H9 (cell line): ENCODE data around the gene GPC6. TPM values are rescaled to one million over a fixed set of nuclear protein-coding genes. Genes with fewer than 3 reads are reported as not detected.

Experiments used
- DNase-seq: peaks from one replicate; pipeline ENCODE4 v3.0.0-alpha.2; 2017
- H2AFZ ChIP-seq: one replicate; pipeline ENCODE4 v1.6.1; 2013; ENCODE audit warnings: mild to moderate bottlenecking, low read length, control low read depth, moderate library complexity
- H2AK5ac ChIP-seq: 2 replicates; pipeline ENCODE4 v1.6.1; 2013; ENCODE audit warnings: low read length, control low read depth, mixed read lengths; ENCODE audit not compliant: insufficient read length
- H2BK120ac ChIP-seq: one replicate; pipeline ENCODE4 v1.6.1; 2013; ENCODE audit warnings: low read depth, mild to moderate bottlenecking, low read length, control low read depth, inconsistent platforms; ENCODE audit not compliant: poor library complexity, severe bottlenecking
- H2BK12ac ChIP-seq: 2 replicates; pipeline ENCODE4 v1.6.1; 2013; ENCODE audit warnings: low read length, control low read depth, mixed read lengths, low read depth; ENCODE audit not compliant: insufficient read length
- H2BK15ac ChIP-seq: 2 replicates; pipeline ENCODE4 v1.6.1; 2013; ENCODE audit warnings: low read depth, low read length, control low read depth
- H2BK20ac ChIP-seq: one replicate; pipeline ENCODE4 v1.6.1; 2013; ENCODE audit warnings: low read depth, mild to moderate bottlenecking, low read length, control low read depth, inconsistent platforms; ENCODE audit not compliant: poor library complexity, severe bottlenecking
- H2BK5ac ChIP-seq: 2 replicates; pipeline ENCODE4 v1.6.1; 2013; ENCODE audit warnings: low read length, control low read depth, mixed read lengths; ENCODE audit not compliant: insufficient read length
- H3K14ac ChIP-seq: 2 replicates; pipeline ENCODE4 v1.6.1; 2013; ENCODE audit warnings: low read length, control low read depth; ENCODE audit not compliant: insufficient read depth
- H3K18ac ChIP-seq: 2 replicates; pipeline ENCODE4 v1.6.1; 2013; ENCODE audit warnings: low read depth, mild to moderate bottlenecking, mixed read lengths, low read length, control low read depth; ENCODE audit not compliant: insufficient read length
- H3K23ac ChIP-seq: 2 replicates; pipeline ENCODE4 v1.6.1; 2013; ENCODE audit warnings: low read length, control low read depth, mixed read lengths, low read depth; ENCODE audit not compliant: insufficient read length
- H3K23me2 ChIP-seq: 2 replicates; pipeline ENCODE4 v1.6.1; 2013; ENCODE audit warnings: low read depth, mild to moderate bottlenecking, mixed read lengths, low read length, control low read depth; ENCODE audit not compliant: insufficient read length, poor library complexity, severe bottlenecking
- H3K27ac ChIP-seq: 2 replicates; pipeline ENCODE4 v1.5.1; 2013; ENCODE audit warnings: low read length, control low read depth, mixed read lengths, low read depth; ENCODE audit not compliant: insufficient read length
- H3K27me3 ChIP-seq: 2 replicates; pipeline ENCODE4 v1.6.1; 2013; ENCODE audit warnings: low read length, control low read depth, inconsistent platforms; ENCODE audit not compliant: insufficient read depth
- H3K4ac ChIP-seq: 2 replicates; pipeline ENCODE4 v1.6.1; 2013; ENCODE audit warnings: low read depth, mild to moderate bottlenecking, control low read depth, inconsistent platforms, low read length, moderate library complexity
- H3K4me1 ChIP-seq: 2 replicates; pipeline ENCODE4 v1.6.1; 2013; ENCODE audit warnings: low read length, control low read depth, inconsistent platforms; ENCODE audit not compliant: insufficient read depth
- H3K4me2 ChIP-seq: 2 replicates; pipeline ENCODE4 v1.6.1; 2013; ENCODE audit warnings: low read length, control low read depth, mixed read lengths; ENCODE audit not compliant: insufficient read length, insufficient read depth
- H3K56ac ChIP-seq: 2 replicates; pipeline ENCODE4 v1.6.1; 2013; ENCODE audit warnings: low read depth, mild to moderate bottlenecking, mixed read lengths, low read length, control low read depth; ENCODE audit not compliant: insufficient read length
- H3K79me1 ChIP-seq: 2 replicates; pipeline ENCODE4 v1.6.1; 2013; ENCODE audit warnings: low read depth, mild to moderate bottlenecking, moderate library complexity, low read length, control low read depth, inconsistent platforms; ENCODE audit not compliant: insufficient read depth, poor library complexity, severe bottlenecking
- H3K79me2 ChIP-seq: 2 replicates; pipeline ENCODE4 v1.6.1; 2013; ENCODE audit warnings: low read length, control low read depth, inconsistent platforms; ENCODE audit not compliant: insufficient read depth
- H3K9ac ChIP-seq: 2 replicates; pipeline ENCODE4 v1.6.1; 2013; ENCODE audit warnings: low read length, control low read depth, mixed read lengths; ENCODE audit not compliant: insufficient read length; ENCODE audit errors: extremely low read depth
- H3K9me3 ChIP-seq: one replicate; pipeline ENCODE4 v1.6.1; 2013; ENCODE audit warnings: low read depth, low read length, inconsistent platforms; ENCODE audit not compliant: control insufficient read depth
- H3T11ph ChIP-seq: one replicate; pipeline ENCODE4 v1.6.1; 2013; ENCODE audit warnings: mild to moderate bottlenecking, low read length, control low read depth, inconsistent platforms
- H4K20me1 ChIP-seq: one replicate; pipeline ENCODE4 v1.6.1; 2013; ENCODE audit not compliant: control insufficient read depth, insufficient read length, insufficient read depth
- H4K5ac ChIP-seq: 2 replicates; pipeline ENCODE4 v1.6.1; 2013; ENCODE audit warnings: low read depth, mild to moderate bottlenecking, mixed read lengths, low read length, control low read depth; ENCODE audit not compliant: insufficient read length
- H4K8ac ChIP-seq: replicated peaks from 2 replicates; pipeline ENCODE4 v1.6.1; 2013; ENCODE audit warnings: low read length, control low read depth, mixed read lengths, low read depth; ENCODE audit not compliant: insufficient read length
- H4K91ac ChIP-seq: 2 replicates; pipeline ENCODE4 v1.6.1; 2013; ENCODE audit warnings: low read depth, mild to moderate bottlenecking, moderate library complexity, mixed read lengths, low read length, control low read depth; ENCODE audit not compliant: insufficient read length
- H3K27ac Mint-ChIP-seq, 3 experiments: 2 replicates in 2 of 3; 3 replicates in 1 of 3; pipeline ENCODE4 v1.8.0; 2020 to 2021; ENCODE audit warnings: mixed read lengths in 3 of 3, mild to moderate bottlenecking in 1 of 3, moderate library complexity in 1 of 3
- H3K27me3 Mint-ChIP-seq: 2 replicates; pipeline ENCODE4 v1.8.0; 2021; ENCODE audit warnings: low read depth, mild to moderate bottlenecking, moderate library complexity, mixed read lengths
- H3K36me3 Mint-ChIP-seq, 3 experiments: 2 replicates in 2 of 3; 3 replicates in 1 of 3; pipeline ENCODE4 v1.8.0; 2020 to 2021; ENCODE audit warnings: low read depth in 3 of 3, mixed read lengths in 3 of 3; ENCODE audit not compliant: insufficient read depth in 1 of 3
- H3K4me1 Mint-ChIP-seq, 2 experiments: 2 replicates each; pipeline ENCODE4 v1.8.0; 2020; ENCODE audit warnings: mixed read lengths in 2 of 2
- H3K4me3 Mint-ChIP-seq, 2 experiments: 2 replicates in 1 of 2; 3 replicates in 1 of 2; pipeline ENCODE4 v1.8.0; 2020 to 2021; ENCODE audit warnings: mild to moderate bottlenecking in 2 of 2, mixed read lengths in 2 of 2, moderate library complexity in 1 of 2
- H3K9me3 Mint-ChIP-seq, 2 experiments: 2 replicates in 1 of 2; 3 replicates in 1 of 2; pipeline ENCODE4 v1.8.0; 2020; ENCODE audit warnings: mild to moderate bottlenecking in 2 of 2, mixed read lengths in 2 of 2, moderate library complexity in 1 of 2
- WGBS: extraction: QIAGEN DNeasy Blood & Tissue Kit; methylation state at CpG from one replicate; pipeline ENCODE4 v1.1.7; 2013; ENCODE audit warnings: missing lambda C conversion rate, low lambda C conversion rate, mixed read lengths; ENCODE audit not compliant: insufficient read length; ENCODE audit errors: extremely low coverage; 5-methylcytosine and 5-hydroxymethylcytosine counted together
- total RNA-seq: library from RNA; stranded (reverse); gene quantifications from 2 replicates; pipeline ENCODE4 v1.2.1, GENCODE V29; 2021
- TF ChIP-seq, protein P1 (sequence below): fragments of 200-600 bp; sonication (generic); conservative IDR thresholded peaks from 3 replicates; pipeline ENCODE4 v1.8.0; 2021; ENCODE audit warnings: antibody characterized with exemption, mild to moderate bottlenecking

Gene GPC6
- total RNA-seq, 1 experiment from 2014 or later: 15.6 TPM

DNA sequence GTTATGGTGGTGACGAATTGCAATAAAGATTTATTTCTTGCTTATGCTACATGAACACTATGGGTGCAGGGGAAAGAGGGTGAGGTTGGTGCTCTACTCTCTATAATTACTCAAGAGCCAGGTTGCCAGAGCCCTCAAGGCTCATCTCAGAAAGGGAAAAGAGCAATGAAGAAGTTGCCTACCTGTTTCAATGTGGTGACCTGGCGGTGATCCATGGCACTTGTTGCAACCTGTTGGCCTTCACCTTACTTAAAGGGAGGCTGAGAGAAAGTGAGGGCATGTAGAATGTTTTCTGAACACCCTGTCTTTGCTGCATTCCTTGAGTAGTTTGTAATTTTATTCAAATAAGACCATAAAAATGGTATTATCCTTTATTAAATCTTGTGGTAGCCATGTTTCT, 394.4 kb downstream of the GPC6 start:
- Histone ChIP-seq H3K23me2 (no peaks in the 10 kb centered on the region), H3K4me1 (no peaks in the 10 kb centered on the region), H2BK120ac (no peak overlapping the region), H2BK5ac (no peak overlapping the region), H4K8ac (no peak overlapping the region), H3K79me2 (no peaks in the 10 kb centered on the region; the same call in 1 of the 2 replicates), H3K4ac (no peak overlapping the region), H3K18ac (no peak overlapping the region), H3K27ac (no peak overlapping the region), H3K9me3 (no peaks in the 10 kb centered on the region), H2AFZ (no peak overlapping the region), H2BK15ac (no peak overlapping the region), H3T11ph (no peak overlapping the region), H3K4me2 (no peak overlapping the region), H4K20me1 (no peaks in the 10 kb centered on the region), H2BK12ac (no peak overlapping the region), H3K27me3 (no peaks in the 10 kb centered on the region), H3K14ac (no peak overlapping the region), H3K56ac (no peak overlapping the region), H2AK5ac (no peak overlapping the region), H2BK20ac (no peak overlapping the region), H4K5ac (no peak overlapping the region), H3K23ac (no peak overlapping the region), H4K91ac (no peak overlapping the region), H3K79me1 (no peaks in the 10 kb centered on the region), H3K9ac (no peak overlapping the region)
- TF ChIP-seq, protein P1, sequence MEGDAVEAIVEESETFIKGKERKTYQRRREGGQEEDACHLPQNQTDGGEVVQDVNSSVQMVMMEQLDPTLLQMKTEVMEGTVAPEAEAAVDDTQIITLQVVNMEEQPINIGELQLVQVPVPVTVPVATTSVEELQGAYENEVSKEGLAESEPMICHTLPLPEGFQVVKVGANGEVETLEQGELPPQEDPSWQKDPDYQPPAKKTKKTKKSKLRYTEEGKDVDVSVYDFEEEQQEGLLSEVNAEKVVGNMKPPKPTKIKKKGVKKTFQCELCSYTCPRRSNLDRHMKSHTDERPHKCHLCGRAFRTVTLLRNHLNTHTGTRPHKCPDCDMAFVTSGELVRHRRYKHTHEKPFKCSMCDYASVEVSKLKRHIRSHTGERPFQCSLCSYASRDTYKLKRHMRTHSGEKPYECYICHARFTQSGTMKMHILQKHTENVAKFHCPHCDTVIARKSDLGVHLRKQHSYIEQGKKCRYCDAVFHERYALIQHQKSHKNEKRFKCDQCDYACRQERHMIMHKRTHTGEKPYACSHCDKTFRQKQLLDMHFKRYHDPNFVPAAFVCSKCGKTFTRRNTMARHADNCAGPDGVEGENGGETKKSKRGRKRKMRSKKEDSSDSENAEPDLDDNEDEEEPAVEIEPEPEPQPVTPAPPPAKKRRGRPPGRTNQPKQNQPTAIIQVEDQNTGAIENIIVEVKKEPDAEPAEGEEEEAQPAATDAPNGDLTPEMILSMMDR: no peak
- H3K36me3 Mint-ChIP-seq: no peaks in the 10 kb centered on the region; a peak in 1 of 7 replicates
- peaks cover 17 to 19% of the 10 kb centered on the region in 2 experiments for H3K4me1 Mint-ChIP-seq
- no peak overlapping the region for H3K4me3 Mint-ChIP-seq
- no peak for DNase-seq
- no peaks in the 10 kb centered on the region for H3K27me3 Mint-ChIP-seq
- no peak overlapping the region for H3K27ac Mint-ChIP-seq
- WGBS: no CpG with 5 or more reads among the region's 2 CpGs
- H3K9me3 Mint-ChIP-seq: no peaks in the 10 kb centered on the region
